GM12874 (cell line): ENCODE results near the gene ALKBH1.

Experiments used
- TF ChIP-seq, protein P1 (sequence below): IDR thresholded peaks from 2 replicates; pipeline ENCODE4 v1.5.1; 2011; ENCODE audit warnings: low read depth, mild to moderate bottlenecking, control low read depth, low read length, moderate library complexity; ENCODE audit not compliant: insufficient read depth

The ALKBH1 gene

DNA sequence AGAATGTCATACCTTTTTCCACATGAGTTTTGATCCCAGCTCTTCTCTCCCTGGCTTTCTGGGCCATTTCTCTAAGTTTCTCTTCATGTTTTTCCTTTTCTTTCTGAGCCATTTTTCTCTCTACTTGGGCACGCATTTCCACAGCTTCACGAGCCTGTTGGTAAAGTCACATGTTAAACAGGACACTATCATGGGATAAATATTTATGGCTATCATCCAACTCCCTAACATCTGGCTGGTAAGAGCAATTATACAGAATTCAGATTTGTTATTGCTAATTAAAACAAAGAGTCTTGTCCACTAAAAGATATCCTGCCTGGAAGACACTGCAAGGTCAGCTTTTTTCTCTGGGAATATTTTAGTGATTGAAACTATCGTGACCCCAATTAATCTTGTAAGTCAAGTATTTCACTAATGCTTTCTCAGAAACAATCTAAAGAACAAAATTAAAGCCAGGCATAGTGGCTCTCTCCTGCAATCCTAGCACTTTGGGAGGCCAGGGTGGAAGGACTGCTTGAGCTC lies 23.2 kb upstream of the ALKBH1 start:
- TF ChIP-seq, protein P1, sequence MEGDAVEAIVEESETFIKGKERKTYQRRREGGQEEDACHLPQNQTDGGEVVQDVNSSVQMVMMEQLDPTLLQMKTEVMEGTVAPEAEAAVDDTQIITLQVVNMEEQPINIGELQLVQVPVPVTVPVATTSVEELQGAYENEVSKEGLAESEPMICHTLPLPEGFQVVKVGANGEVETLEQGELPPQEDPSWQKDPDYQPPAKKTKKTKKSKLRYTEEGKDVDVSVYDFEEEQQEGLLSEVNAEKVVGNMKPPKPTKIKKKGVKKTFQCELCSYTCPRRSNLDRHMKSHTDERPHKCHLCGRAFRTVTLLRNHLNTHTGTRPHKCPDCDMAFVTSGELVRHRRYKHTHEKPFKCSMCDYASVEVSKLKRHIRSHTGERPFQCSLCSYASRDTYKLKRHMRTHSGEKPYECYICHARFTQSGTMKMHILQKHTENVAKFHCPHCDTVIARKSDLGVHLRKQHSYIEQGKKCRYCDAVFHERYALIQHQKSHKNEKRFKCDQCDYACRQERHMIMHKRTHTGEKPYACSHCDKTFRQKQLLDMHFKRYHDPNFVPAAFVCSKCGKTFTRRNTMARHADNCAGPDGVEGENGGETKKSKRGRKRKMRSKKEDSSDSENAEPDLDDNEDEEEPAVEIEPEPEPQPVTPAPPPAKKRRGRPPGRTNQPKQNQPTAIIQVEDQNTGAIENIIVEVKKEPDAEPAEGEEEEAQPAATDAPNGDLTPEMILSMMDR, result no peak

DNA sequence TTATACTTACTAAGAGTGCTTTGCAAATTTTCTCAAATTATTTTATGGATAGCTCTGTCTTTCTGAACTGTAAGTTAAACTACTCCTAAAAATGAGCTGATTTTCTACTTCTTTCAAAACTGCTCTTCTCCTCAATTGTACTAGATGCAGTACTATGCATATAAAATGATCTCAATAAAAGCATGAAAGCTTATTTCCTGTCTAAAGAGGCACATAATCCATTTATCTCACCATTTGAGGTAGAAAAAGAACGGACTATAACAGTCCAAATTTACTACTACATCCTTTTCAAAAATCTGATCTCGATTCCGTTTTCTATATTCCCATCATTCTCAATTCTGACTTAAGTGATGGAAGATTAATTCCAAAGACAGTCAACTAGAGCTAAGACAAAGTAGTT lies 14.5 kb upstream of the ALKBH1 start:
- TF ChIP-seq, protein P1, result no peak

- TF ChIP-seq, protein P1, result no peak
Measured at GRCh38 chr14:77721437-77721836, 13.6 kb upstream of the ALKBH1 start.

- TF ChIP-seq, protein P1, result no peak
Measured at GRCh38 chr14:77717608-77718305, 9.9 kb upstream of the ALKBH1 start.

DNA sequence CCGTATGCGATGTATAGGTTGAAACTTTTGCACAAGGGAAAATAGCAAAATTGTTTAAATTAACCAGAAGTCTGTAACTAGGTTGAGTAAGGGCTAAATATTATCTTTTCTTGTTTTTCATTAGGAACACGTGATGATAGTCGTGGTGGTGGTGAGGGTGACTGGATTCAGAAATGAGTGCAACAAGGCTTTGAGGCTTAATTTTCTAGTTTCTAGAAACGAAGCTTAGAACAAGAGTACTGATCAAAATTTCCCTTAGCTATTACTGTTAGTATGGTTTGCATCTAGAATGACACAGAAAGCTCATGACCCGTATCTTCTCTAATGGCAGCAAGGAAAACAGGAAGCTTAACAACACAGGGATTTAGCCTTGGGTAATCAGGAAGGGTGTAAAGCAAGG lies 7.1 kb upstream of the ALKBH1 start:
- TF ChIP-seq, protein P1, result no peak

DNA sequence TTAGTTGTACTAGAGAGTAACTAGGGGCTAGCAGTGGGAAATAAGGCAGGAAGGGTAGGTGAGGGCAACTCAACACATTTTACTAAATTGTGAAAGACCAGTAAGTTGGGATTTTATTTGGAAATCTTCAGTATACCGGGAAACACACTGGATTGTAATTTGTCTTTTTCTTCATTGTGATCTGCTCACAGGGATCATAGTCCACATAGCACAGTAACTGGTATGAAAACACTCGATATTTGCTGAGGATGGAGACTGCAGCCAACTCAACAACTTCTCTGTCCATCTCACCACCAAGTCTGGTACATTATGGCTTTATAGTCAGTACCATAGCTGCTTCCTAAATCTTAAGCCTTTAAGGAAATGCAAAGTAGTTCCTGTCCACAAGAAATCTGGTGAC lies 2.5 kb upstream of the ALKBH1 start:
- TF ChIP-seq, protein P1, result no peak

- TF ChIP-seq, protein P1, result no peak
Measured at GRCh38 chr14:77709412-77709811, 1.6 kb upstream of the ALKBH1 start.
